Panc1 (cell line): ENCODE data around the gene DDI2.
"Not testable (repeated sequence)": the region's sequence is repeated elsewhere in the genome, so short reads cannot be mapped to it uniquely, and the experiment has no call there.

ENCODE experiments used
- POLR2AphosphoS5 ChIP-seq: IDR thresholded peaks from 2 replicates; pipeline ENCODE4 v1.6.1; 2012; ENCODE audit warnings: mild to moderate bottlenecking, low read depth, low read length, moderate library complexity
- SIN3A ChIP-seq: IDR thresholded peaks from 2 replicates; pipeline ENCODE4 v1.6.1; 2012; ENCODE audit warnings: low read depth, mild to moderate bottlenecking, low read length, moderate library complexity, borderline replicate concordance; ENCODE audit not compliant: insufficient read depth
- TCF7L2 ChIP-seq: IDR thresholded peaks from 2 replicates; pipeline ENCODE4 v1.6.1; 2011; ENCODE audit warnings: mild to moderate bottlenecking, low read depth, low read length, inconsistent platforms
- TF ChIP-seq, protein P1 (sequence below): fragments of 450-650 bp; IDR thresholded peaks from 2 replicates; pipeline ENCODE4 v1.5.1; 2017; ENCODE audit warnings: mild to moderate bottlenecking
- TF ChIP-seq, protein P2 (sequence below), 2 experiments: IDR thresholded peaks; 2 replicates each; pipeline ENCODE4 v1.6.1; 2011 to 2012; ENCODE audit warnings: low read depth in 2 of 2, control low read depth in 1 of 2, low read length in 1 of 2, mild to moderate bottlenecking in 1 of 2, moderate library complexity in 1 of 2; ENCODE audit not compliant: insufficient read depth in 1 of 2

DNA sequence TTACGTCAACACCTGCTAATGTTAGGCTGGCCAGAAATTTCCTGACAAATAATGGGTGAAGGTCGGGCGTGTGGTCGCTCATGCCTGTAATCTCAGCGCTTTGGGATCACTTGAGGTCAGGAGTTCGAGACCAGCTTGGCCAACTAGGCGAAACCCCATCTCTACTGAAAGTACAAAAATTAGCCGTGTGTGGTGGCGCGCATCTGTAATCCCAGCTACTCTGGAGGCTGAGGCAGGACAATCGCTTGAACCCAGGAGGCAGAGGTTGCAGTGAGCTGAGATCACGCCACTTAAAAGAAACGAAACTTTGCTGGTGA lies 13.3 kb upstream of the DDI2 start:
- TF ChIP-seq, protein P1, sequence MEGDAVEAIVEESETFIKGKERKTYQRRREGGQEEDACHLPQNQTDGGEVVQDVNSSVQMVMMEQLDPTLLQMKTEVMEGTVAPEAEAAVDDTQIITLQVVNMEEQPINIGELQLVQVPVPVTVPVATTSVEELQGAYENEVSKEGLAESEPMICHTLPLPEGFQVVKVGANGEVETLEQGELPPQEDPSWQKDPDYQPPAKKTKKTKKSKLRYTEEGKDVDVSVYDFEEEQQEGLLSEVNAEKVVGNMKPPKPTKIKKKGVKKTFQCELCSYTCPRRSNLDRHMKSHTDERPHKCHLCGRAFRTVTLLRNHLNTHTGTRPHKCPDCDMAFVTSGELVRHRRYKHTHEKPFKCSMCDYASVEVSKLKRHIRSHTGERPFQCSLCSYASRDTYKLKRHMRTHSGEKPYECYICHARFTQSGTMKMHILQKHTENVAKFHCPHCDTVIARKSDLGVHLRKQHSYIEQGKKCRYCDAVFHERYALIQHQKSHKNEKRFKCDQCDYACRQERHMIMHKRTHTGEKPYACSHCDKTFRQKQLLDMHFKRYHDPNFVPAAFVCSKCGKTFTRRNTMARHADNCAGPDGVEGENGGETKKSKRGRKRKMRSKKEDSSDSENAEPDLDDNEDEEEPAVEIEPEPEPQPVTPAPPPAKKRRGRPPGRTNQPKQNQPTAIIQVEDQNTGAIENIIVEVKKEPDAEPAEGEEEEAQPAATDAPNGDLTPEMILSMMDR: not testable (repeated sequence)
- TF ChIP-seq POLR2AphosphoS5, TCF7L2, SIN3A: not testable (repeated sequence)
- TF ChIP-seq, protein P2, sequence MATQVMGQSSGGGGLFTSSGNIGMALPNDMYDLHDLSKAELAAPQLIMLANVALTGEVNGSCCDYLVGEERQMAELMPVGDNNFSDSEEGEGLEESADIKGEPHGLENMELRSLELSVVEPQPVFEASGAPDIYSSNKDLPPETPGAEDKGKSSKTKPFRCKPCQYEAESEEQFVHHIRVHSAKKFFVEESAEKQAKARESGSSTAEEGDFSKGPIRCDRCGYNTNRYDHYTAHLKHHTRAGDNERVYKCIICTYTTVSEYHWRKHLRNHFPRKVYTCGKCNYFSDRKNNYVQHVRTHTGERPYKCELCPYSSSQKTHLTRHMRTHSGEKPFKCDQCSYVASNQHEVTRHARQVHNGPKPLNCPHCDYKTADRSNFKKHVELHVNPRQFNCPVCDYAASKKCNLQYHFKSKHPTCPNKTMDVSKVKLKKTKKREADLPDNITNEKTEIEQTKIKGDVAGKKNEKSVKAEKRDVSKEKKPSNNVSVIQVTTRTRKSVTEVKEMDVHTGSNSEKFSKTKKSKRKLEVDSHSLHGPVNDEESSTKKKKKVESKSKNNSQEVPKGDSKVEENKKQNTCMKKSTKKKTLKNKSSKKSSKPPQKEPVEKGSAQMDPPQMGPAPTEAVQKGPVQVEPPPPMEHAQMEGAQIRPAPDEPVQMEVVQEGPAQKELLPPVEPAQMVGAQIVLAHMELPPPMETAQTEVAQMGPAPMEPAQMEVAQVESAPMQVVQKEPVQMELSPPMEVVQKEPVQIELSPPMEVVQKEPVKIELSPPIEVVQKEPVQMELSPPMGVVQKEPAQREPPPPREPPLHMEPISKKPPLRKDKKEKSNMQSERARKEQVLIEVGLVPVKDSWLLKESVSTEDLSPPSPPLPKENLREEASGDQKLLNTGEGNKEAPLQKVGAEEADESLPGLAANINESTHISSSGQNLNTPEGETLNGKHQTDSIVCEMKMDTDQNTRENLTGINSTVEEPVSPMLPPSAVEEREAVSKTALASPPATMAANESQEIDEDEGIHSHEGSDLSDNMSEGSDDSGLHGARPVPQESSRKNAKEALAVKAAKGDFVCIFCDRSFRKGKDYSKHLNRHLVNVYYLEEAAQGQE (IDR thresholded peaks at IDR 0.05; ENCODE audit: insufficient read depth in 1 of 2, low read depth in 2 of 2, low read length in 1 of 2): not testable (repeated sequence)
